Measurements from ENCODE around the gene CTNNB1.

Gene CTNNB1

DNA sequence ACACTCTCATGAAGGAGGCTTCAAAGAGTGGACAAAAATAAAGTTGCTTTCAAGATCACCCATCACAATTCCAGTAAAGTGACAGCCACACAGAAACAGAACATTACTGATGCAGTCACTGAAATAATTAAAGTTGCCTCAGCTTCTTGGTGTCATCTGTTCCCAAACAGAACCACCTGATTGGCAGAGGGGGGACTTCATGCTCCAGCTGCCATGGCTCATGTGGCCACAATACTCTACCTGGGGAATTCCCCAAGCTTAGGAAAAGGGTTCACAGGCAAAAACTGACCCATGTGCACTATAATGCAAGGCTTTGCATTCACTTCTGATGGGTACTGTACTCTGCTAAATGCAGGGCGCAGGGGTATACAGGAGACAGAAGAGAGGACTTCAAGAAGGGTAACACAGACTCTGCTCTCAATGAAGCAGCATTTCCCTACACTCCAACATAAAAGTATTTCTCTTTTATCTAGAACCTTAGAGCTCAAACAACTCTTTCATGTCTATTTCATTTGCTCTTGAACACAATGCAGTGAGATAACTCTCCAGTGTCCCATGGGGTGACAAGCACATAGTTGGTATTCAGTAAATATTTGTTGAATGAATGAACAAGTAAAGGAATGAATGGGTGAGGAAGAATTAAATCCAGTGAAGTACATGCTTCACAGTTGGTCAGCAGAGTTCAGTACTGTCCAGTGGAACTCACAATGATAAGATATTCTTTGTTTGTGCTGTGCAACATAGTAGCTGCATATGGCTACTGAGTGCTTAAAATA is 8.6 kb upstream of the CTNNB1 start:
- in situ Hi-C loops (cut with MboI; ENCODE audit: low sequenced_read_pairs): no loop called here

DNA sequence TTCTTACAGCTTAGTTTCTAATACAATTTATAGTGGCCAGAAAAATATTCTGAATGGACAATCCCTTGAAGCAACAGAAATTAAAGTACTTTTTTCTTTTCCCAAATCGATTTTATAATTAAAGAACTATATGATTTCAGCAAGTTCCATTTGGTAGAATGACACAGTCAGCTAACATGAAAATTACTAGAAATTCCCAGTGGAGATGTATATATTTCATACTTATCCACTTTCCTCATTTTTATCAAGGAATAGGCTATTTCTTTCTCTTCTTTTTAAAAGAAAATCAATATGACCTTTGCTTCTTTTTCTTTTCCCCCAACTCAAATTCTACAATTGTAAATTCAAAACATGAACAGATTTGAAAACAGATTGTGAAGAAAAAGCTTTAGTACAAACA is 6.4 kb upstream of the CTNNB1 start:
- in situ Hi-C loops (cut with MboI; ENCODE audit: low sequenced_read_pairs): no loop called here

DNA sequence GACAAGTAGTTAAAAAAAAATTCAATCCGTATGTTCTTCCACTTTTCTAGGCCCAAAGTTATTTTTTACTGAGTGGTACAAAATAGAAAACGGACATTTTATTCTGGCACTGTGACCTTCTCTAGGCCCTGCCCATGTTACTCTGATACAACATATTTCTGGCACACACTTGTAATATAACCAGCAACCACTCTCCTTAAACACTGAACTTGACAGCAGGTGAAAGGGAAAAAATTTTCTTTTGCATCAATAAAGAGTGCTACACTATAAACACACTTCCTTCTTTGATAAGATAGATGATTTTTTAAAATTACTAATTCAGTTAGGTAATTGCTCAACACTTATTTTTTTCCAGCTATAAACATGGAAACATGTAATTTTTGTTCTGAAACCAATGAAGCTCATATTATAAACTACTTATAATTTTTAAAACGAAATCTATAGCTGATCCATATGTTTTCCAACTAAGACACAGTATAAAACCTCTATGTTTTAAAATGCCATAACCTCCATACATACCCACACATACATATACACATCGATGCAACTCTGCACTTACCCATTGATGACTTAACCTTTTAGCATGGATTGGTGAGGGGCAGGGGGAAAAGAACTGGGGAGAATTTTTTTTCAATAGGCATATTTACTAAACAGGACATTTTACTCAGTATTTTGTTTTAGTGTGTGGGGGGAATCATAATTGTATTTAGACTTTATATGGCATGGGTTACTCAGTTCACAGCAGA is 5.3 kb upstream of the CTNNB1 start:
- in situ Hi-C loops (cut with MboI; ENCODE audit: low sequenced_read_pairs): no loop called here

DNA sequence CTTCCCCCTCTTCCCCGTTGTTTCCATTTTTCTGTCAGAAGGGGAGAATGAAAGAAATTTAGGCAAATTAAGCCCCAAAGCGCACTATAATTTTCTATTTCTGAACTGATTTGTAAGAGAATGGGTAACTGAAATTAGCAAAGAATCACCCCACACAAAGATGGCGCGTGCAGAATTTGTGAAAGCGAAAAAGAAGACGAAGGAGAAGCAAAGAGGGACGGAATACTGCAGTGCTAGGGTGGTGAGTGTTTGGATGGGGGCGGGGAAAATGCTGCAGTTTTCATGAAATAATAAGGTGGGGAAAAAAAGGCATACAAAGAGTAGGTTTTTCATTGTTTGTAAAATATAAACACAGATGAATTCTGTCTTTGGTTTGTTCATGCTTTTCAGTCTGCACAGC is 4.6 kb upstream of the CTNNB1 start:
- in situ Hi-C loops (cut with MboI; ENCODE audit: low sequenced_read_pairs): no loop called here

DNA sequence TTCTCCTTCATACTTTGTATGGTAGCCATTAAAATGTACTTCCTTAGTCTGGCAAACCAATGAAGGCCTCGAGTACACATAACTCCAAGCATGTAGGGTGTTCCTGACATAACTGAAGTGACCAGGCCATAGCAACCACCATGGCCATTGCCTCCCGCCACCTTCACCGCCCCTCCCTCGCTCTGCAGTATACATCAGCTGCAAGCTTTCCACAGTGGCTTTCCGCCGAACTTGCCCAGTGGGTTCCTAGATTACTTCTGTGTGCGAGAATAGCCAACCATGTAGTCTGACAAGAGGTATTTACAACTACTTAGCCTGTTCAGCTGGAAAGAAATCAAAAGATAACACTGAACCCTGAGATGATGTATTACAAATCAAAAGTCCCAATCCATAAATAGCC is 3.4 kb upstream of the CTNNB1 start:
- in situ Hi-C loops (cut with MboI; ENCODE audit: low sequenced_read_pairs): no loop called here

DNA sequence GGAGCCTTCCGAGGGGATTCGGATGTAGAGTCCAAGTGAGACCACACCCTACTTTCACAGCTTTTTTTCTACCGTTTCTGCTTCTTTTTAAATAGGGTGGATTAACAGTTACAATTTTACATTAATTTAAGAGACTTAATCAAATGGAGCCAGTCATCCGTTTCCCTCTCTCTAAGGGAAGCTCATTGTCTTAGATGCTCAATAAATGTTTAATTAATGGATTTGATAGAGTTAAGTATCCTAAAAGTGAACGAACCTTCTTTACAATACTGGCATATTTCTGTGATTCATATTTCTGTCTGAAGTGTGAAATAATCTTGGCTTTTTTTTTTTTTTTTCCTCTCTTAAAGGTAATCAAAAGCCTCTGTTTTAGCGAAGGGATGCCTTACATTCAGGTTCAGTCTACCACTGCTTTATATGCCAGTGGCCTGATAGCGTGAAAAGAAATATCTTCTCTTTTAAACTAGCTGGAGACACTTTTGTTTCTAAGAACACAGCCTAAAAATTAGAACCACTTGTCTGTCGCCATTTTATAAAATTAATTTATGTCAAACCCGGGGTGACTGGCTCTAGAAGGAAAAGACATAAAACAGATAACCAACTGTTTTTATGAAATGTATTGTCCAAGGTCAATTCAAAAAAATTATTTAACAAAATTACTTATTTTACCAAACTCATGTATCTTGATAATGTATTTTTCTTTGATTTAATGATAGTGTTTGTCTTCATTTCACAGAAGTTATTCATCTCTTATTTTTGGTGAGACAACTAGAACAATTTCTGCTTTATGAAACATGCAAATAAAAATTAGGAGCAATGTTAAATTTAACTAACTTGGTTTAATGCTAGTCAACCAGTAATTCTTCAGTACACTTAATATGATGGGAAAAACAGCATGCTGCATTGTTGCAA is 2.5 kb upstream of the CTNNB1 start:
- in situ Hi-C loops (cut with MboI; ENCODE audit: low sequenced_read_pairs): no loop called here

DNA sequence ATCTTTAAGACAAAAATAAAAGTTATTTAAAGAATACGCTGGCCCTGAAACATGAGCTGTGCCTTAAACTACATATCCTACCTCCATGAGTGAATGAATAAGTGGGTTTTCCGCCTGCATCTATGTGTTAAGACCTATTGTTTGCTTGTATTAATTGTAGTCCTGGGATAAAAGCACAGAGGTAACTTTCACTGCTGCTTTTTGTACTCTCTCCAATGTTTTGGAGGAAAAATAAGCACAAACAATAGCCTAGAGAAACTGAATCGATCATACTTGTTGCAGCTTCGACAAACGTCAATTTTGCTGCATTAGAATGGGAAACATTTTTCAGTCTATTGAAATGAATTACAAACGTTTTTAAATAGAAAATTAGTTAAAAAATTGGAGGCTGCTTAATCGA is 1.3 kb upstream of the CTNNB1 start:
- in situ Hi-C loops (cut with MboI; ENCODE audit: low sequenced_read_pairs): no loop called here

DNA sequence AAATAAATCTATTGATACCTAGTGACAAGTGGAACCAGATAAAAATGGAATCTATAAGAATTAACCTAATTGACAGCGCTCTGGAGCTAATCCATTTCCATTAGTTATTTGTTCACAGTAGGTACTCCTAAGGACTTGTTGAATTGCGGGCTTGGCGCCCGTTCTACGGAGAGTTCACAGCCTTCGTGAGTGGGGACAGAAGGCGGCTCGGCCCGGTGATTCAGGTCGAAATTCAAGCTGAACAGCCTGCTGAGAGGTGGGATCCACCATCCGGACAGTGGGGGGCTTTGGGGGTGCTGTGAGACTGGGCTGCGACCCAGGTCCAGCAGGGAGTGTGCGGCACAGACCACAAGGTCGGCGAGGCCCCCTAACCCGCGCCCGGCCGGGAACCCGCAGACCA is 779 bp upstream of the CTNNB1 start:
- in situ Hi-C loops (cut with MboI; ENCODE audit: low sequenced_read_pairs): no loop called here

DNA sequence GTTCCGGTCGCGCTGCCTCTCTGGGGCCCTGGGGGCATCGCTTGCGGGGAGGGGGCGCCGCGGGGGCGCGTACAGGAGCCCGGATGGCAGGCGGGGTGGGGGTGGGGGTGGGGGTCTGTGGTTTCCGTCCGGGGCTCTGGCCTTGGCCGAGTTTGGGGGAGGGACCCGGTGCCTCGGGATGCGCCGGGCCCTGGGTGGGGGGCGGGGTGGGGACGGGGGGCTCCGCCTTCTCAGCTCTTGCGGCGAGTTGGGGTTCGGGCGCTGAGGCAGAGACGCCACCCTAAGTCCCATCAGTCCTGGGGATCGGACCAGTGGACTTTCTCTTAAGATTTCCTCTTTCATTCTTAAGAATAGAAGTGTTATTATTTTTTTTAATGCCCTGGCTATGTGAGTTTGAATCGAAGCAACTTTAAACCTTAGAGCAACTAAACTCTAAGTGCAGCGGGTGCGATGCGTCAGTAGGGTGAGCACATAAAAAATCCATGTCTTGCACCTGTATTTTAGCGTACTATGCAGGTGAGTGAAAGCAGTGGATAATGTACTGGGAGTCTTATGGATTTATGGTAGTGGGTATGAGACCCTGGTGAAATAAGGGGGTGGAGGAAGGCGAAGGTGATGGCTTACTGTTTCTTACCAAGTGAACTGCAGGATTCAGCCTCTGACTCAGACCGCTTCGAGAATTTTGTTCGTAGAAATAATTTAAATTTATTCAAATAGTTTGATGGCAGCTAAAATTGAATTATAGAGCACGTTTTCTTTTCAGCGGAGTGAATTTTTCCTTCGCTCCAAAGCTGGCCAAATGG is 762 bp downstream of the CTNNB1 start:
- in situ Hi-C loops (cut with MboI; ENCODE audit: low sequenced_read_pairs): no loop called here

DNA sequence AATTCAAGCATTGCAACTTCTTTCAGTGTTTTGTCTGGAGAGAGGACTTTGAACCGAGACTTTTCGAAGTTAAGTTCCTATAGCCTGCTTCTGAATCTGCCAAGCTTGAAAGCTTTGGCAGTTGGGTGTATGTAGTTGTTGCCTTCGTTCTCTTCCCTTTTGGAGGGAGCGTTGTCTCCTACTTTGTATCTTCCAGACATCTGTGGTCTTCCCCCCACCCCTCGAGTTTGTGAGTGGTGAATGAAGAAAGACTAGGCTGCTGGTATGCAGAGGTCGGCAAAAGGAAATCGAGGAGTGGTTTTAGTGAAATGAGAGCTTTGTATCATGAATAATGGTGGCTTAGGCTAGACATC is 1.3 kb downstream of the CTNNB1 start:
- in situ Hi-C loops (cut with MboI; ENCODE audit: low sequenced_read_pairs): no loop called here

DNA sequence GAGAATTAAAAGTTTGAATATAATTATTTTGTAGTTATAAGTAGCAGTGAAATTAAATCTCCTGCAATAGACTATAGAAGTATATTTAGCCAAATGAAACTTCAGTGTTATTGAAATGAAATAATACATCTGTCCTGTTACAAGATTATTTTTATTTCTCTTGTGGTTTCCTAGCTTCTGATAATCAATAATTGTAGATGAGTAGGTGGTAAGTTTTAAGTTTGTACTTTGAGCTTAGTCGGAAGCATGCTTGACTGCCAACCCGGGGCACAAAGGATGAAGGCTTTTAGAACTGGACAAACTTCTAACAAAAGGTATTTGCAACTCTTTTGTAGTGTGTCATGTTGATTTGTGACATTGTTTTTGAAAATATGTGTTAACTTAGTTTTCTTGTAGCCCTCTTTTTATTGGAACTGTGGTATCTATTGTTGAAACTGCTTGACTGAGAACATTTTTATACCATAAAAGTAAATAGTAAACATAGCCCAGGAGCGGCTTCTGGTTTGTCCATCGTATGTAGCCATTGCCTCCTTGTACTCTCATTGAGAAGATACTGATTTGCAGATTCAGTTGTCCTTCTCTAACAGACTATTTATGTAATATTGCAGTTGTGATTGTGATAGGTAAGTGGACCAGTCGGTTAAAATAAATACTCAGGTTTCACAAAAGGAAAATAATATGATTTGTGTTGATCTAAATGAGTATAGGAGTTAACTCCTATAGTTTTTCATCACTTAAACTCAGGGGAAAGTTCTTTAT is 2.9 kb downstream of the CTNNB1 start:
- in situ Hi-C loops (cut with MboI; ENCODE audit: low sequenced_read_pairs): no loop called here

DNA sequence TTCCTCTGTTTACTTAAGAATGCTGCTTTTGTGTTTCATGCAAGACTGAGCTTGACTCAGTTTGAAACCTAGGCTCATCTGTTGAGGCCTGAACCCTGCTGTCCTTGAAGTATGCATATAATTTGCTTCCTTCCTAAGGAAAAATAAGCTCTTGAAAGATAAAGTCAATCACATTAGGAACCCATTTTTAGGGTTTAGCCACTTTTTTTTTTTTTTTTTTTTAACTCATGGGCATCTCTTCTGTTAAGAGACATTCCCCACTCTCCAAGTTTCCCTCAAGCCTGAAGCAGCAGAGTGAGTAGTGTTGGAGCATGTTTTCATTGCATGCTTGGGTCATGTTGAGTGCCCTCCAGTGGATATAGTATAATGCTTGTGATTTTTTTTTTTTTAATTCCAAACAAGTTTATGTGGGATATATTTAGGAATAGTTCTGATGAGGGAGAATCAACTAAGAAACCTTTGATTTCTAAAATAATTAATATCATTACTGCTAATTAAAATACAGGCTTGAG is 3.6 kb downstream of the CTNNB1 start:
- in situ Hi-C loops (cut with MboI; ENCODE audit: low sequenced_read_pairs): no loop called here

DNA sequence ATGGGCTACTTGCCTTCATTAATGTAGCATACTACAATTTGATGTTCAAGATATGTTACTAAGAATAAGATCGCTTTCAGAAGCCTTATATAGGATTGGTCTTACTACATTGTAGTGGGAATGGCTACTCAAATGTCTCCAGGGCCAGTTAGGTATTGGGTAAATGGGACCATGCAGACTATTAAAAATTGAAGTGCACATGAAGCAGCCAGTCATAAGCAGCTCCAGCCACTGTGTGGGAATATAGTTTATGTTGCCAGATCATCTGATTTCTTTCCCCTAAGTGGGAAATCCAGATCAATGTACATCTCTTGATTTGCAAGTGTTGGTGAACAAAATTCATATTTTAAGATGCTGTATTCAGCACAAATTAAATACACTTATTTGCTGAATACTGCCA is 5.1 kb downstream of the CTNNB1 start:
- in situ Hi-C loops (cut with MboI; ENCODE audit: low sequenced_read_pairs): no loop called here

DNA sequence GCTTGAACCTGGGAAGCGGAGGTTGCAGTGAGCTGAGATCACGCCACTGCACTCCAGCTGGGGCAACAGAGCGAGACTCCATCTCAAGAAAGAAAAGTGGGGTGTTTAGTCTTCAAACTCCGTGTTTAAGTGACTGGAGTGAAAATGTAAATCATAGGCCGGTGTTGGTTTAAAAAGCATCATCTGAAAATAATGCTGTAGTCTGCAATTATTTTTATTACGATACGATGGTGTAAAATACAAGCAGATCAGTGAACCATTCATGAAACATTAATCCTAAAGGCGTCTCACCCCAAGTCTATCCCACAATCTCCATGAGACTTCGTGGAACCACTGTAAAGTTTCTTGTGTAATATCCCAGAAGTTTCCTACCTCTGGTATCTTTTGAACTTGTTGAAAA is 6.3 kb downstream of the CTNNB1 start:
- in situ Hi-C loops (cut with MboI; ENCODE audit: low sequenced_read_pairs): no loop called here

DNA sequence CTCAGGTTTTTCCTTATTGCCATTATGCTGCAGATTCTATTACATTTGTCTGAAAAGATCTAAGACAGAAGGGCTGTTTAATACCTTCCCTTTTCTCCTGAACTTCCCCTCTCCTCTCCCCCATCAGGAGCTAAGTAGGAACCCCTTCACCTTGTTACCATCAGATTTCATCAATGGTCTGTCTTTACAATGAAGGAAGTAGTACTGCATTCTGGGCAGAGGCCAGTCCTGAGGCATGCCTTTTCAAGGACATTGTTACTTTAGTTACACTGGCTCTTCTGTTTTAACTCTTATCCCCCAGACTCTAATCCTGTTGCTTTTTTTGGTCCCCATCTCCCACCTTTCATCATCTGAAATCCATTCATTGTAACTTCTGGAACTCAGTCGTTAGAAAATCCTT is 8.1 kb downstream of the CTNNB1 start:
- in situ Hi-C loops (cut with MboI; ENCODE audit: low sequenced_read_pairs): no loop called here

DNA sequence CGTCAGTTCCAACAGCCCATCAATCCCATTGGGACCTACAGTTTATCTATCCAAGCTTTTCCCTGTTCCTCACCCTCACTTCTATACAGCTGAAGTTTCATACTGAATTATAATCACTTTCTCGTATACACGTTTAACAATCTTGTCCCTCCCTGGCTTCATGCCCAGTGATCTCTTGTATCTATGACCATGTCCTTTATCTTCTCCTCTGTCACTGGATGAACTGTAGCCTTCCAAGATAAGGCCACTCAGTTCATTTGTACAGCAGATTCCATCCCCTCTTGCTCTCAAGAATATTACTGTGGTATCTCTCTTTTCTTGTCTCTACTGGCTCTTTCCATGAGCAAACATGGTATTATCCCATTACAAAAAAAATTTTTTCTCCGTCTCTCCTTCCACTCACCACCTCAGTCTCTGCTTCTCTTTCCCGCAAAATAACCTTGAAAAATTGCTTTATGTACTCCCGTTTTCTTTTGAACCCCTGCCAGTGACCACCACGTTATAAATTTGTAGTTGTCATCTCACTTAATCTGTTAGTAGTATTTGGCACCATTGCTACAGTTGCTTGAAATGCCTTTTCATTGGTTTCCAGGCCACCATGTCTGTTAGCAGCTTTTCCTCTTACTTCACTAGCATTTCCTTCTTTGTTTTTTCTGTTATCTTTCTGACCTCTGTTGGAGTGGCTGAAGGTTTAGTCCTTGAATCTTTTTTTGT is 9.4 kb downstream of the CTNNB1 start:
- in situ Hi-C loops (cut with MboI; ENCODE audit: low sequenced_read_pairs): no loop called here

DNA sequence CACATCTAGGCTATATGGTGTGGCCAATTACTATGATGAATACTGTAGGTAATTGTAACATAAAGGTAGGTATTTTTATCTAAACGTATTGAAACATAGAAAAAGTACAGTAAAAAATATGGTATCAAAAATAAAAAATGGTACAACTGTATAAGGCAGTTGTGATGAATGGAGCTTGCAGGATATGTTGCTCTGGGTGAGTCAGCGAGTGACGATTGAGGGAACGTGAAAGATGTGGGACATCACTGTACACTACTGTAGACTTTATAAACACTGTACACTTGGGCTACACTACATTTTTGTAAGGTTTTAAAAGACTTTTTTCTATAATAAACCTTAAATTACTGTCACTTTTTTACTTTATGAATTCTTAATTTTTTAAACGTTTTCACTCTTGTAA is 10.3 kb downstream of the CTNNB1 start:
- in situ Hi-C loops (cut with MboI; ENCODE audit: low sequenced_read_pairs): no loop called here

DNA sequence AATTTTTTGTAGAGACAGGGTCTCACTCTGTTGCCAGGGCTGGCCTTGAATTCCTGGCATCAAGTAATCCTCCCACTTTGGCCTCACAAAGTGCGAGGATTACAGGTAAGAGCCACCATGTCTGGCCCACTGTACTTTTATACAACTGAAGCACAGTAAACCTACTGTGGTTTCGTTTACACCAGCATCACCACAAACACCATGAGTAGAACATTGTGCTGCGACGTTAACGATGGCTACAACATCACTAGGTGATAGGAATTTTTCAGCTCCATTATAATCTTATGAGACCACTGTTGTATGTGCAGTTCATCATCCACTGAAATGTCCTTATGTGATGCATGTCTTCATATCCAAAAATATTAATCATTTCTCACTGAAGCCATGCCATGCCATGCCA is 11.7 kb downstream of the CTNNB1 start:
- in situ Hi-C loops (cut with MboI; ENCODE audit: low sequenced_read_pairs): no loop called here

DNA sequence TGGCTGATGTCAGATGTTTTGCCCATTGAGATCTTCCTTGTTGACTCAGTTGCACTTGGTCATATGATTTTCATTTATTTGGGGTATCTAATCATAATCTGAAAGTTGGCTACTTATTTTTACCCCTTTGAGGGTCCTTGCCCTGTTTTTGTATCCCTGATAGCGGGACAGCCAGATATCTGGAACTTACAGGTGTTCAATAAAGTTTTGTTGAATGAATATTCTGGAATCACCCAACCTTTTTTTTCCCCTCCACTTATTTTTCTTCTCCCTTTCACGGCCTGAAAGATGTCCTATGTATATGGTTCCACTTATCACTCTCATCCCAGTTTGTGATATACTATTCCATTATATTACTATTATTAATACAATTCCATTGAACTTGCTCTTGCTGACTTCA is 12.8 kb downstream of the CTNNB1 start:
- in situ Hi-C loops (cut with MboI; ENCODE audit: low sequenced_read_pairs): no loop called here
